ENCODE results near the gene HOMER2. TPM values are rescaled to one million over a fixed set of nuclear protein-coding genes. Genes with fewer than 3 reads are reported as not detected.
A peak's percentile ranks its signal among the peaks of the same experiment; 100 is the strongest.

Gene HOMER2
- total and polyA plus RNA-seq, 2 of the 13 experiments (the other 11 are each of a cell fraction or from before 2014, with no cell fraction given) = 12.9 to 14.1 TPM

GRCh38 chr15:82985688-82986441 lies 33.3 kb upstream of the HOMER2 start, which contains the start of gene RAMAC (continued):
- TF ChIP-seq AHDC1 (CRISPR knock-in tag; IDR thresholded peaks at IDR 0.05; ENCODE audit: borderline replicate concordance) (no peak), ZNF44 (CRISPR knock-in tag; IDR thresholded peaks at IDR 0.05) (peak; percentile 79; the same call in 1 of the 2 replicates), MXD4 (CRISPR knock-in tag; IDR thresholded peaks at IDR 0.05) (peak; percentile 93; the same call in 1 of the 2 replicates), ZNF598 (CRISPR knock-in tag; IDR thresholded peaks at IDR 0.05; ENCODE audit: borderline replicate concordance) (peak; percentile 75; the same call in 1 of the 2 replicates), HINFP (CRISPR knock-in tag; IDR thresholded peaks at IDR 0.05; ENCODE audit: low read depth) (peak; percentile 87), ZNF484 (CRISPR knock-in tag; IDR thresholded peaks at IDR 0.05; ENCODE audit: borderline replicate concordance, low read depth) (no peak), NFYC (CRISPR knock-in tag; IDR thresholded peaks at IDR 0.05) (0 out of 2 replicates have a peak, but pooled peaks have one; percentile 33), BRD4 (CRISPR knock-in tag; IDR thresholded peaks at IDR 0.05) (no peak), AFF4 (CRISPR knock-in tag; IDR thresholded peaks at IDR 0.05) (no peak), GTF2F1 (IDR thresholded peaks at IDR 0.05; ENCODE audit: low read length) (no peak), RFXAP (CRISPR knock-in tag; IDR thresholded peaks at IDR 0.05; ENCODE audit: borderline replicate concordance) (peak; percentile 68; the same call in 1 of the 2 replicates), ZNF720 (CRISPR knock-in tag; IDR thresholded peaks at IDR 0.05) (no peak), ZGPAT (CRISPR knock-in tag; IDR thresholded peaks at IDR 0.05) (peak; percentile 92), KAT8 (CRISPR knock-in tag; IDR thresholded peaks at IDR 0.05) (peak; percentile 96), NFIB (CRISPR knock-in tag; IDR thresholded peaks at IDR 0.05; ENCODE audit: borderline replicate concordance) (peak; percentile 10; the same call in 1 of the 2 replicates), ZNF674 (CRISPR knock-in tag; IDR thresholded peaks at IDR 0.05; ENCODE audit: low read depth) (no peak), THAP11 (CRISPR knock-in tag; IDR thresholded peaks at IDR 0.05) (peak; percentile 86)
